ENCODE measurements around the gene SLC20A1.
A peak's percentile ranks its signal among the peaks of the same experiment; 100 is the strongest.

SLC20A1 gene

GRCh38 chr2:112625474-112626114 is 20.1 kb upstream of the SLC20A1 start:
- DNase-seq = no peak

GRCh38 chr2:112626604-112627059 is 19.1 kb upstream of the SLC20A1 start:
- peak; percentile 41 to 60 for DNase-seq

- no peak for DNase-seq
Measured at GRCh38 chr2:112627060-112628040, 18.4 kb upstream of the SLC20A1 start.

- no peak for DNase-seq
Measured at GRCh38 chr2:112629224-112629623, 16.5 kb upstream of the SLC20A1 start.

- DNase-seq = no peak
Measured at GRCh38 chr2:112629823-112630222, 15.9 kb upstream of the SLC20A1 start.

GRCh38 chr2:112630268-112630667 is 15.5 kb upstream of the SLC20A1 start:
- DNase-seq = no peak

- DNase-seq = no peak
Measured at GRCh38 chr2:112633708-112634107, 12.0 kb upstream of the SLC20A1 start.

- no peak for DNase-seq
Measured at GRCh38 chr2:112634153-112634873, 11.4 kb upstream of the SLC20A1 start.

GRCh38 chr2:112634874-112635157 is 10.9 kb upstream of the SLC20A1 start:
- DNase-seq = no peak

GRCh38 chr2:112636605-112637288 is 9.0 kb upstream of the SLC20A1 start:
- peak in 1 of 2 donors; percentile 39 for DNase-seq

- no peak for DNase-seq
Measured at GRCh38 chr2:112637289-112637660, 8.5 kb upstream of the SLC20A1 start.

- no peak for DNase-seq
Measured at GRCh38 chr2:112639936-112640335, 5.8 kb upstream of the SLC20A1 start.

- DNase-seq = no peak
Measured at GRCh38 chr2:112640467-112640799, 5.3 kb upstream of the SLC20A1 start.

GRCh38 chr2:112640800-112641675 is 4.7 kb upstream of the SLC20A1 start:
- DNase-seq = no peak

- no peak for DNase-seq
Measured at GRCh38 chr2:112641701-112642100, 4.0 kb upstream of the SLC20A1 start.

- no peak for DNase-seq
Measured at GRCh38 chr2:112642561-112642960, 3.2 kb upstream of the SLC20A1 start.

GRCh38 chr2:112642966-112643365 is 2.8 kb upstream of the SLC20A1 start:
- DNase-seq = no peak

- no peak for DNase-seq
Measured at GRCh38 chr2:112643488-112643887, 2.3 kb upstream of the SLC20A1 start.

- DNase-seq = no peak
Measured at GRCh38 chr2:112644155-112644932, 1.4 kb upstream of the SLC20A1 start.

- DNase-seq = peak in 1 of 2 donors; percentile 18
Measured at GRCh38 chr2:112644933-112645309, 818 bp upstream of the SLC20A1 start.

- DNase-seq = peak; percentile 42 to 49
Measured at GRCh38 chr2:112646102-112646719, 472 bp downstream of the SLC20A1 start.

All from stimulated activated CD4-positive, alpha-beta T cell treated with anti-CD3 and anti-CD28 coated beads, Interleukin-2, amount 100 ng/mL, for 48 hours (primary cell).